ENCODE data around the gene PTPRF. TPM values are rescaled to one million over a fixed set of nuclear protein-coding genes. Genes with fewer than 3 reads are reported as not detected.

PTPRF gene
- total RNA-seq, 4 donors from 2014 or later, result 104 to 243 (median 112) TPM

DNA sequence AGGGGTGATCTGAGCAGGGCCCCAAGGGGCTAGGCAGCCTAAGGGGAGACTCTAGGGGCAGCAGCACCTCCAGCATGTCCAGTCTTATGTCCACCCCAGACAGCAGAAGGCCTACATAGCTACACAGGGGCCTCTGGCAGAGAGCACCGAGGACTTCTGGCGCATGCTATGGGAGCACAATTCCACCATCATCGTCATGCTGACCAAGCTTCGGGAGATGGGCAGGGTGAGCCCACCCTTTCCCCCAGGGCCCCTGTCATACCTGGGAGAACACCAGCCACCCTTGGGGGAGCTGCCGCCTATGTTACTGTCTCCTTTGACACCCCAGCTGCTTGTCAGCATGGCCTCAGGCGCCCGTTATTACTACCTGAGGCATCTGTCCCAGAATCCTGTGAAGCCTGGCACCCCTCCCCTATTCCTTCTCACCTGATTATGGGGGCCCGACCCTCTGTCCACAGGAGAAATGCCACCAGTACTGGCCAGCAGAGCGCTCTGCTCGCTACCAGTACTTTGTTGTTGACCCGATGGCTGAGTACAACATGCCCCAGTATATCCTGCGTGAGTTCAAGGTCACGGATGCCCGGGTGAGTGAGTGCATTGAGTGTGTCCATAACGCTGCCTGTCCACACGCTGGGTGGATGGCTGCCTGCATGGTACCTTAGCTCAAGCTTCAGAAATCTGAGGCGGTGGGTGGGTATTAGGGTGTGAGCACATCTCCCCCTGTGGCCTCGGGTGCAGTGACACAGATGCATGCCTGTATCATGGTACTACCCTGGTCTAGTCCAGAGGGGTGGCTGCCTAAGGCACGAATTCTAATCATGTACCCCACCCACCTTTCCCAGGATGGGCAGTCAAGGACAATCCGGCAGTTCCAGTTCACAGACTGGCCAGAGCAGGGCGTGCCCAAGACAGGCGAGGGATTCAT, 89.6 kb downstream of the PTPRF start:
- intact Hi-C loops (cut with DNase I), result no loop called here
- Histone ChIP-seq H3K27me3 (no peaks in the 10 kb centered on the region), H3K36me3 (peaks cover 41 to 100% (median 45%) of the 10 kb centered on the region in 3 donors), H3K27ac (no peak overlapping the region), H3K4me1 (no peaks in the 10 kb centered on the region), H3K4me3 (no peak overlapping the region), H3K9me3 (no peaks in the 10 kb centered on the region)
- TF ChIP-seq POLR2A (IDR thresholded peaks at IDR 0.05), result no peak
- TF ChIP-seq, protein P1, sequence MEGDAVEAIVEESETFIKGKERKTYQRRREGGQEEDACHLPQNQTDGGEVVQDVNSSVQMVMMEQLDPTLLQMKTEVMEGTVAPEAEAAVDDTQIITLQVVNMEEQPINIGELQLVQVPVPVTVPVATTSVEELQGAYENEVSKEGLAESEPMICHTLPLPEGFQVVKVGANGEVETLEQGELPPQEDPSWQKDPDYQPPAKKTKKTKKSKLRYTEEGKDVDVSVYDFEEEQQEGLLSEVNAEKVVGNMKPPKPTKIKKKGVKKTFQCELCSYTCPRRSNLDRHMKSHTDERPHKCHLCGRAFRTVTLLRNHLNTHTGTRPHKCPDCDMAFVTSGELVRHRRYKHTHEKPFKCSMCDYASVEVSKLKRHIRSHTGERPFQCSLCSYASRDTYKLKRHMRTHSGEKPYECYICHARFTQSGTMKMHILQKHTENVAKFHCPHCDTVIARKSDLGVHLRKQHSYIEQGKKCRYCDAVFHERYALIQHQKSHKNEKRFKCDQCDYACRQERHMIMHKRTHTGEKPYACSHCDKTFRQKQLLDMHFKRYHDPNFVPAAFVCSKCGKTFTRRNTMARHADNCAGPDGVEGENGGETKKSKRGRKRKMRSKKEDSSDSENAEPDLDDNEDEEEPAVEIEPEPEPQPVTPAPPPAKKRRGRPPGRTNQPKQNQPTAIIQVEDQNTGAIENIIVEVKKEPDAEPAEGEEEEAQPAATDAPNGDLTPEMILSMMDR (IDR thresholded peaks at IDR 0.05), result no peak
- WGBS, 2 donors, result 88 to 93% methylated on average over 11 of the region's 22 CpGs
- no peak for DNase-seq

DNA sequence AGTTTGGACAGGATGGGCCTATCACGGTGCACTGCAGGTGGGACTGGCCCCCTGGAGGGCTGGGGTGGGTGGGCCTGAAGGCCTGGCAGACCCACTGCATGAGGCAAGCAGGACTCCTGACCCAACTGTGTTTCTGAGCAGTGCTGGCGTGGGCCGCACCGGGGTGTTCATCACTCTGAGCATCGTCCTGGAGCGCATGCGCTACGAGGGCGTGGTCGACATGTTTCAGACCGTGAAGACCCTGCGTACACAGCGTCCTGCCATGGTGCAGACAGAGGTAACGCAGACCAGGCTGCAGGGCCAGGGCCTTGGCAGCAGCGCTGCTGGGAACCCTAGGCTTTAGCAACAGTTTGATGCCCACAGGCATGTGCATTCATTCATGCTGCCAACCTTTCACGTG, 90.3 kb downstream of the PTPRF start:
- Histone ChIP-seq H3K4me3 (no peak overlapping the region), H3K9me3 (no peaks in the 10 kb centered on the region), H3K27me3 (no peaks in the 10 kb centered on the region), H3K36me3 (peaks cover 41 to 100% (median 45%) of the 10 kb centered on the region in 3 donors), H3K27ac (no peak overlapping the region), H3K4me1 (no peaks in the 10 kb centered on the region)
- TF ChIP-seq, protein P1 (IDR thresholded peaks at IDR 0.05), result no peak
- TF ChIP-seq POLR2A (IDR thresholded peaks at IDR 0.05), result no peak
- DNase-seq, result no peak
- WGBS, 2 donors, result 64% methylated on average over 2 of the region's 16 CpGs; no CpG with 5 or more reads in 1 of the 2 donors
- intact Hi-C loops (cut with DNase I), result no loop called here

DNA sequence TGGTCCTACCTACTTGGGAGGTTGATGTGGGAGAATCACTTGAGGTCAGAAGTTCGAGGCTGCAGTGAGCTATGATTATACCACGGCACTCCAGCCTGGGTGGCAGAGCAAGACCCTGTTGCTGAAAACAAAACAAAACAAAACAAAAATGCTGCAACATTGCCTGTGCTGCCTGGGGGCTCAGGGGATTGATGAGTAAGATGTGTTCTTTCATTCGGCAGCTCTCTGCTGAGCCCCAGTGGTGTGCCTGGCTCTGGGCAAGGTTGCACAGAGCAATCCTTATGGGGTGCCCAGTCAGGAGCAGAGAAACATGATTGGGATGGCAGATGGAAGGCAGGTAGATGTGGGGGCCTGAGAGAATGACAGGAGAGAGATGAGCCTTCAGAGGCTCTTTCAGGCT, 90.7 kb downstream of the PTPRF start:
- no peaks in the 10 kb centered on the region for H3K9me3 ChIP-seq
- no peak for DNase-seq
- no peak overlapping the region for H3K4me3 ChIP-seq
- no peaks in the 10 kb centered on the region for H3K27me3 ChIP-seq
- intact Hi-C loops (cut with DNase I), result no loop called here
- 71% methylated on average over 1 of the region's 3 CpGs; no CpG with 5 or more reads in 1 of the 2 donors for WGBS, 2 donors
- no peaks in the 10 kb centered on the region for H3K4me1 ChIP-seq
- peaks cover 41 to 97% (median 45%) of the 10 kb centered on the region in 3 donors for H3K36me3 ChIP-seq
- H3K27ac ChIP-seq, result no peak overlapping the region
- TF ChIP-seq POLR2A (IDR thresholded peaks at IDR 0.05), result no peak
- TF ChIP-seq, protein P1 (IDR thresholded peaks at IDR 0.05), result no peak

DNA sequence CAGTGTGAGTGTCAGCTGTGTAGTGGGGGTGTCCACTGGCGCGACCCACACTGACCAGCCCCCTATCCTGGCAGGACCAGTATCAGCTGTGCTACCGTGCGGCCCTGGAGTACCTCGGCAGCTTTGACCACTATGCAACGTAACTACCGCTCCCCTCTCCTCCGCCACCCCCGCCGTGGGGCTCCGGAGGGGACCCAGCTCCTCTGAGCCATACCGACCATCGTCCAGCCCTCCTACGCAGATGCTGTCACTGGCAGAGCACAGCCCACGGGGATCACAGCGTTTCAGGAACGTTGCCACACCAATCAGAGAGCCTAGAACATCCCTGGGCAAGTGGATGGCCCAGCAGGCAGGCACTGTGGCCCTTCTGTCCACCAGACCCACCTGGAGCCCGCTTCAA, 91.2 kb downstream of the PTPRF start:
- Histone ChIP-seq H3K36me3 (peaks cover 41 to 92% (median 45%) of the 10 kb centered on the region in 3 donors), H3K4me1 (no peaks in the 10 kb centered on the region), H3K27ac (no peak overlapping the region), H3K4me3 (no peak overlapping the region), H3K9me3 (no peaks in the 10 kb centered on the region), H3K27me3 (no peaks in the 10 kb centered on the region)
- TF ChIP-seq, protein P1 (IDR thresholded peaks at IDR 0.05), result no peak
- no peak for TF ChIP-seq POLR2A (IDR thresholded peaks at IDR 0.05)
- intact Hi-C loops (cut with DNase I), result no loop called here
- WGBS, 2 donors, result 83 to 84% methylated on average over 5 to 17 of the region's 18 CpGs
- DNase-seq, result no peak

DNA sequence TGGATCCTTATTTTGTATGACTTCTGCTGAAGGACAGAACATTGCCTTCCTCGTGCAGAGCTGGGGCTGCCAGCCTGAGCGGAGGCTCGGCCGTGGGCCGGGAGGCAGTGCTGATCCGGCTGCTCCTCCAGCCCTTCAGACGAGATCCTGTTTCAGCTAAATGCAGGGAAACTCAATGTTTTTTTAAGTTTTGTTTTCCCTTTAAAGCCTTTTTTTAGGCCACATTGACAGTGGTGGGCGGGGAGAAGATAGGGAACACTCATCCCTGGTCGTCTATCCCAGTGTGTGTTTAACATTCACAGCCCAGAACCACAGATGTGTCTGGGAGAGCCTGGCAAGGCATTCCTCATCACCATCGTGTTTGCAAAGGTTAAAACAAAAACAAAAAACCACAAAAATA, 91.8 kb downstream of the PTPRF start:
- TF ChIP-seq, protein P1 (IDR thresholded peaks at IDR 0.05), result no peak
- TF ChIP-seq POLR2A (IDR thresholded peaks at IDR 0.05), result no peak
- Histone ChIP-seq H3K36me3 (peaks cover 35 to 86% (median 41%) of the 10 kb centered on the region in 3 donors), H3K9me3 (no peaks in the 10 kb centered on the region), H3K4me3 (no peak overlapping the region), H3K27me3 (no peaks in the 10 kb centered on the region), H3K27ac (no peak overlapping the region), H3K4me1 (no peaks in the 10 kb centered on the region)
- no peak for DNase-seq
- WGBS, 2 donors, result 63 to 69% methylated on average over 6 to 9 of the region's 10 CpGs
- intact Hi-C loops (cut with DNase I), result no loop called here

Data from esophagus squamous epithelium (tissue), 5 donors.